BLaER1 (cell line): ENCODE data around the gene EPN2.

Experiments
- H3K27ac ChIP-seq: shearing (Covaris generic); formaldehyde crosslinking; 2 replicates; pipeline ENCODE4 v1.8.1; 2022
- H3K27me3 ChIP-seq: shearing (Covaris generic); formaldehyde crosslinking; 2 replicates; pipeline ENCODE4 v1.8.1; 2022
- H3K36me3 ChIP-seq: shearing (Covaris generic); formaldehyde crosslinking; 2 replicates; pipeline ENCODE4 v1.8.1; 2022
- H3K4me1 ChIP-seq: shearing (Covaris generic); formaldehyde crosslinking; 2 replicates; pipeline ENCODE4 v1.8.1; 2022
- H3K4me2 ChIP-seq: shearing (Covaris generic); formaldehyde crosslinking; 2 replicates; pipeline ENCODE4 v1.8.1; 2022
- H3K4me3 ChIP-seq: shearing (Covaris generic); formaldehyde crosslinking; 2 replicates; pipeline ENCODE4 v1.8.1; 2022
- H3K9ac ChIP-seq: shearing (Covaris generic); formaldehyde crosslinking; 2 replicates; pipeline ENCODE4 v1.8.1; 2022
- H3K9me3 ChIP-seq: shearing (Covaris generic); formaldehyde crosslinking; 2 replicates; pipeline ENCODE4 v1.8.1; 2022
- H4K20me1 ChIP-seq: shearing (Covaris generic); formaldehyde crosslinking; 2 replicates; pipeline ENCODE4 v1.8.1; 2022
- Cebpa-rat ChIP-seq: shearing (Covaris generic); IDR thresholded peaks from 2 replicates; pipeline ENCODE4 v1.8.1; 2022

Gene EPN2

GRCh38 chr17:19302791-19303331 lies 65.7 kb downstream of the EPN2 start:
- H3K4me2 ChIP-seq, result peak overlapping the region; percentile 91
- no peaks in the 10 kb centered on the region for H3K9me3 ChIP-seq
- H3K4me3 ChIP-seq, result no peak overlapping the region
- H3K36me3 ChIP-seq, result no peaks in the 10 kb centered on the region
- H3K4me1 ChIP-seq, result peaks cover 66% of the 10 kb centered on the region
- H3K27ac ChIP-seq, result peak overlapping the region; percentile 53
- no peak for TF ChIP-seq Cebpa-rat
- H3K27me3 ChIP-seq, result peaks cover 23% of the 10 kb centered on the region
- H3K9ac ChIP-seq, result no peak overlapping the region
- peaks cover 47% of the 10 kb centered on the region for H4K20me1 ChIP-seq

- no peak for TF ChIP-seq Cebpa-rat
- H3K36me3 ChIP-seq, result no peaks in the 10 kb centered on the region
- peak overlapping the region; percentile 91 for H3K4me2 ChIP-seq
- H3K4me3 ChIP-seq, result no peak overlapping the region
- peaks cover 72% of the 10 kb centered on the region for H3K4me1 ChIP-seq
- no peaks in the 10 kb centered on the region for H3K9me3 ChIP-seq
- H3K27ac ChIP-seq, result peak overlapping the region; percentile 53
- H4K20me1 ChIP-seq, result peaks cover 46% of the 10 kb centered on the region
- H3K27me3 ChIP-seq, result peaks cover 28% of the 10 kb centered on the region
- no peak overlapping the region for H3K9ac ChIP-seq
Measured at GRCh38 chr17:19303367-19303776, 66.2 kb downstream of the EPN2 start.

GRCh38 chr17:19304209-19304608 lies 67.0 kb downstream of the EPN2 start:
- Histone ChIP-seq H3K9ac (no peak overlapping the region), H3K27me3 (peaks cover 35% of the 10 kb centered on the region), H3K4me1 (peaks cover 80% of the 10 kb centered on the region), H4K20me1 (peaks cover 46% of the 10 kb centered on the region), H3K9me3 (no peaks in the 10 kb centered on the region), H3K4me2 (peak overlapping the region; percentile 91), H3K27ac (no peak overlapping the region), H3K4me3 (no peak overlapping the region), H3K36me3 (no peaks in the 10 kb centered on the region)
- TF ChIP-seq Cebpa-rat, result no peak

GRCh38 chr17:19304751-19305150 lies 67.6 kb downstream of the EPN2 start:
- no peaks in the 10 kb centered on the region for H3K36me3 ChIP-seq
- no peak overlapping the region for H3K4me3 ChIP-seq
- peak overlapping the region; percentile 91 for H3K4me2 ChIP-seq
- peaks cover 39% of the 10 kb centered on the region for H3K27me3 ChIP-seq
- peaks cover 85% of the 10 kb centered on the region for H3K4me1 ChIP-seq
- no peak for TF ChIP-seq Cebpa-rat
- no peak overlapping the region for H3K9ac ChIP-seq
- H4K20me1 ChIP-seq, result peaks cover 47% of the 10 kb centered on the region
- no peak overlapping the region for H3K27ac ChIP-seq
- no peaks in the 10 kb centered on the region for H3K9me3 ChIP-seq

GRCh38 chr17:19305256-19305655 lies 68.1 kb downstream of the EPN2 start:
- Histone ChIP-seq H3K4me1 (peaks cover 90% of the 10 kb centered on the region), H3K27me3 (peaks cover 41% of the 10 kb centered on the region), H3K36me3 (no peaks in the 10 kb centered on the region), H3K9ac (peak overlapping the region; percentile 47; the same call in 1 of the 2 replicates), H3K4me2 (peak overlapping the region; percentile 91), H3K4me3 (peak overlapping the region; percentile 39; the same call in 1 of the 2 replicates), H4K20me1 (peaks cover 46% of the 10 kb centered on the region), H3K27ac (peak overlapping the region; percentile 57; the same call in 1 of the 2 replicates), H3K9me3 (no peaks in the 10 kb centered on the region)
- TF ChIP-seq Cebpa-rat, result no peak

GRCh38 chr17:19305761-19306159 lies 68.6 kb downstream of the EPN2 start:
- H3K36me3 ChIP-seq, result no peaks in the 10 kb centered on the region
- H3K27me3 ChIP-seq, result peaks cover 41% of the 10 kb centered on the region
- peak overlapping the region; percentile 91 for H3K4me2 ChIP-seq
- H3K9me3 ChIP-seq, result no peaks in the 10 kb centered on the region
- H3K4me3 ChIP-seq, result peak overlapping the region; percentile 39
- peak overlapping the region; percentile 47; the same call in 1 of the 2 replicates for H3K9ac ChIP-seq
- peaks cover 95% of the 10 kb centered on the region for H3K4me1 ChIP-seq
- H3K27ac ChIP-seq, result peak overlapping the region; percentile 57
- peaks cover 46% of the 10 kb centered on the region for H4K20me1 ChIP-seq
- no peak for TF ChIP-seq Cebpa-rat

- peak overlapping the region; percentile 39; the same call in 1 of the 2 replicates for H3K4me3 ChIP-seq
- TF ChIP-seq Cebpa-rat, result no peak
- H4K20me1 ChIP-seq, result peaks cover 43% of the 10 kb centered on the region
- peak overlapping the region; percentile 55; the same call in 1 of the 2 replicates for H3K9ac ChIP-seq
- H3K4me1 ChIP-seq, result peaks cover 96% of the 10 kb centered on the region
- H3K4me2 ChIP-seq, result peak overlapping the region; percentile 91
- H3K36me3 ChIP-seq, result no peaks in the 10 kb centered on the region
- peak overlapping the region; percentile 81 for H3K27ac ChIP-seq
- peaks cover 40% of the 10 kb centered on the region for H3K27me3 ChIP-seq
- H3K9me3 ChIP-seq, result no peaks in the 10 kb centered on the region
Measured at GRCh38 chr17:19306160-19307111, 69.3 kb downstream of the EPN2 start.

GRCh38 chr17:19307521-19307920 lies 70.4 kb downstream of the EPN2 start:
- Histone ChIP-seq H4K20me1 (peaks cover 32% of the 10 kb centered on the region), H3K4me1 (peaks cover 96% of the 10 kb centered on the region), H3K4me2 (peak overlapping the region; percentile 91), H3K4me3 (no peak overlapping the region), H3K27ac (0 out of 2 replicates have a peak overlapping the region, but pooled peaks have one; percentile 81), H3K9ac (no peak overlapping the region), H3K36me3 (no peaks in the 10 kb centered on the region), H3K27me3 (peaks cover 48% of the 10 kb centered on the region), H3K9me3 (no peaks in the 10 kb centered on the region)
- TF ChIP-seq Cebpa-rat, result no peak

- no peaks in the 10 kb centered on the region for H3K36me3 ChIP-seq
- no peak overlapping the region for H3K9ac ChIP-seq
- peak overlapping the region; percentile 91 for H3K4me2 ChIP-seq
- no peak overlapping the region for H3K27ac ChIP-seq
- H4K20me1 ChIP-seq, result peaks cover 28% of the 10 kb centered on the region
- no peak for TF ChIP-seq Cebpa-rat
- H3K4me3 ChIP-seq, result no peak overlapping the region
- peaks cover 92% of the 10 kb centered on the region for H3K4me1 ChIP-seq
- H3K9me3 ChIP-seq, result no peaks in the 10 kb centered on the region
- peaks cover 57% of the 10 kb centered on the region for H3K27me3 ChIP-seq
Measured at GRCh38 chr17:19308398-19308797, 71.2 kb downstream of the EPN2 start.

- Histone ChIP-seq H3K4me2 (peak overlapping the region; percentile 35; the same call in 1 of the 2 replicates), H4K20me1 (peaks cover 32% of the 10 kb centered on the region), H3K27ac (no peak overlapping the region), H3K9me3 (no peaks in the 10 kb centered on the region), H3K4me1 (peaks cover 92% of the 10 kb centered on the region), H3K4me3 (no peak overlapping the region), H3K9ac (no peak overlapping the region), H3K27me3 (peaks cover 59% of the 10 kb centered on the region), H3K36me3 (no peaks in the 10 kb centered on the region)
- TF ChIP-seq Cebpa-rat, result no peak
Measured at GRCh38 chr17:19309701-19310100, 72.5 kb downstream of the EPN2 start.
